GM18868 (cell line): Measurements from ENCODE around the gene CA11.
A peak's percentile ranks its signal among the peaks of the same experiment; 100 is the strongest.
"Not testable (repeated sequence)": the region's sequence is repeated elsewhere in the genome, so short reads cannot be mapped to it uniquely, and the experiment has no call there.

Source experiments
- ATAC-seq: cut with Tn5 transposase; IDR thresholded peaks from one replicate; pipeline ENCODE4 v1.9.1; 2021; ENCODE audit warnings: mild to moderate bottlenecking, moderate library complexity; ENCODE audit not compliant: unreplicated experiment

The CA11 gene

GRCh38 chr19:48644839-48645619, 958 bp downstream of the CA11 start:
- peak; percentile 43 for ATAC-seq

GRCh38 chr19:48644355-48644754, 1.6 kb downstream of the CA11 start:
- no peak for ATAC-seq

- ATAC-seq = no peak
Measured at GRCh38 chr19:48642862-48643261, 3.1 kb downstream of the CA11 start.

- no peak for ATAC-seq
Measured at GRCh38 chr19:48641850-48642249, 4.1 kb downstream of the CA11 start.

- ATAC-seq = no peak
Measured at GRCh38 chr19:48639483-48640375, 6.3 kb downstream of the CA11 start.

- no peak for ATAC-seq
Measured at GRCh38 chr19:48638831-48639381, 7.1 kb downstream of the CA11 start.

- peak; percentile 14 for ATAC-seq
Measured at GRCh38 chr19:48637948-48638830, 7.8 kb downstream of the CA11 start.

GRCh38 chr19:48637449-48637947, 8.5 kb downstream of the CA11 start:
- peak; percentile 75 for ATAC-seq

GRCh38 chr19:48636859-48637448, 9.0 kb downstream of the CA11 start, which contains the start of gene DBP:
Gene DBP (minus strand): TSS chr19:48637379. CDS start chr19:48636994, 385 bp downstream.
- ATAC-seq = no peak

GRCh38 chr19:48635966-48636858, 9.8 kb downstream of the CA11 start:
- ATAC-seq = no peak

GRCh38 chr19:48635263-48635965, 10.6 kb downstream of the CA11 start:
- no peak for ATAC-seq

- peak; percentile 28 for ATAC-seq
Measured at GRCh38 chr19:48634424-48635262, 11.3 kb downstream of the CA11 start.

GRCh38 chr19:48634036-48634342, 12.0 kb downstream of the CA11 start:
- ATAC-seq = no peak

- ATAC-seq = no peak
Measured at GRCh38 chr19:48633148-48634035, 12.6 kb downstream of the CA11 start.

GRCh38 chr19:48632692-48633147, 13.3 kb downstream of the CA11 start:
- ATAC-seq = no peak

GRCh38 chr19:48632286-48632685, 13.7 kb downstream of the CA11 start:
- not testable (repeated sequence) for ATAC-seq
